Naive thymus-derived CD4-positive, alpha-beta T cell (primary cell): ENCODE data around the gene ZBP1. TPM values are rescaled to one million over a fixed set of nuclear protein-coding genes. Genes with fewer than 3 reads are reported as not detected.
"Not testable (repeated sequence)": the region's sequence is repeated elsewhere in the genome, so short reads cannot be mapped to it uniquely, and the experiment has no call there.

Experiments used
- ATAC-seq: fragments of 150-1000 bp; cut with Tn5 transposase; 2 replicates; pipeline ENCODE4 v1.10.0; 2021; ENCODE audit warnings: mild to moderate bottlenecking, moderate library complexity
- CTCF ChIA-PET: fragments of 350-600 bp; sonication (Branson Sonifier 250); formaldehyde crosslinking; loops from one replicate; lab custom pipeline; 2021; ENCODE audit warnings: antibody characterized with exemption; lab: Charles Lee
- POLR2A ChIA-PET: fragments of 350-600 bp; sonication (Branson Sonifier 250); formaldehyde crosslinking; loops from one replicate; lab custom pipeline; 2021; ENCODE audit warnings: antibody characterized with exemption, inconsistent platforms; lab: Charles Lee
- DNase-seq, 9 donors: peaks; one replicate each; pipeline versions ENCODE4 v3.0.0 to v3.0.0-alpha.2; 2020 to 2022; ENCODE audit warnings: mixed read lengths in 1 of 9
- H3K27ac ChIP-seq: one replicate; pipeline ENCODE4 v1.7.0; 2013; ENCODE audit warnings: mild to moderate bottlenecking, low read depth, low read length, moderate library complexity
- H3K27me3 ChIP-seq, 2 donors: one replicate each; pipeline ENCODE4 v1.7.0; 2013; ENCODE audit warnings: low read length in 2 of 2, mild to moderate bottlenecking in 2 of 2, moderate library complexity in 2 of 2; ENCODE audit not compliant: control insufficient read depth in 2 of 2, insufficient read depth in 2 of 2
- H3K36me3 ChIP-seq, 3 experiments: 1 replicate in 2 of 3; 2 replicates in 1 of 3; pipeline ENCODE4 v1.7.0; 2013; ENCODE audit warnings: low read length in 3 of 3, mild to moderate bottlenecking in 3 of 3, moderate library complexity in 1 of 3; ENCODE audit not compliant: insufficient read depth in 3 of 3, control insufficient read depth in 2 of 3
- H3K4me1 ChIP-seq, 2 donors: one replicate each; pipeline ENCODE4 v1.7.0; 2013; ENCODE audit warnings: low read length in 2 of 2, mild to moderate bottlenecking in 2 of 2, moderate library complexity in 1 of 2; ENCODE audit not compliant: control insufficient read depth in 2 of 2, insufficient read depth in 2 of 2
- H3K4me3 ChIP-seq: 2 replicates; pipeline ENCODE4 v1.7.0; 2013; ENCODE audit warnings: mild to moderate bottlenecking, low read length
- H3K9me3 ChIP-seq, 3 experiments: 1 replicate in 2 of 3; 2 replicates in 1 of 3; pipeline ENCODE4 v1.7.0; 2013; ENCODE audit warnings: low read length in 3 of 3; ENCODE audit not compliant: control insufficient read depth in 2 of 3
- H3K27ac Mint-ChIP-seq, 9 donors: one replicate each; pipeline ENCODE4 v1.8.0; 2020 to 2022; ENCODE audit warnings: mixed read lengths in 9 of 9, mild to moderate bottlenecking in 8 of 9, moderate library complexity in 5 of 9, inconsistent platforms in 2 of 9
- H3K27me3 Mint-ChIP-seq, 5 donors: one replicate each; pipeline ENCODE4 v1.8.0; 2021 to 2022; ENCODE audit warnings: mixed read lengths in 5 of 5, mild to moderate bottlenecking in 1 of 5
- H3K36me3 Mint-ChIP-seq, 5 donors: one replicate each; pipeline ENCODE4 v1.8.0; 2020 to 2022; ENCODE audit warnings: mixed read lengths in 5 of 5, mild to moderate bottlenecking in 3 of 5, inconsistent platforms in 1 of 5
- H3K4me1 Mint-ChIP-seq, 7 donors: one replicate each; pipeline ENCODE4 v1.8.0; 2020 to 2022; ENCODE audit warnings: mixed read lengths in 7 of 7, mild to moderate bottlenecking in 3 of 7, inconsistent platforms in 1 of 7
- H3K4me3 Mint-ChIP-seq, 10 donors: one replicate each; pipeline ENCODE4 v1.8.0; 2020 to 2022; ENCODE audit warnings: mild to moderate bottlenecking in 10 of 10, mixed read lengths in 10 of 10, moderate library complexity in 6 of 10, inconsistent platforms in 2 of 10
- H3K9me3 Mint-ChIP-seq, 11 donors: one replicate each; pipeline ENCODE4 v1.8.0; 2020 to 2022; ENCODE audit warnings: mixed read lengths in 11 of 11, mild to moderate bottlenecking in 4 of 11, inconsistent platforms in 1 of 11, moderate library complexity in 1 of 11
- intact Hi-C, 2 donors: fragments of 100-400 bp; cut with micrococcal nuclease; formaldehyde crosslinking; loops; one replicate each; pipeline ENCODE4 v1.15.1; 2023
- polyA plus RNA-seq, 2 donors: library from polyadenylated mRNA; unstranded; fragments of 300-500 nt; fragmentation: Illumina TruSeq; gene quantifications; one replicate each; pipeline ENCODE4 v1.2.3, GENCODE V29; 2021
- total RNA-seq, 6 experiments: library from RNA in 5 of 6; stranded (reverse) in 5 of 6; gene quantifications; 1 replicate in 5 of 6; 2 replicates in 1 of 6; pipeline ENCODE4 v1.2.3 and lab custom pipeline; 2021 to 2026

ZBP1 gene
- total and polyA plus RNA-seq, 7 experiments from 2014 or later = 5.9 to 27.9 (median 10.4) TPM

DNA sequence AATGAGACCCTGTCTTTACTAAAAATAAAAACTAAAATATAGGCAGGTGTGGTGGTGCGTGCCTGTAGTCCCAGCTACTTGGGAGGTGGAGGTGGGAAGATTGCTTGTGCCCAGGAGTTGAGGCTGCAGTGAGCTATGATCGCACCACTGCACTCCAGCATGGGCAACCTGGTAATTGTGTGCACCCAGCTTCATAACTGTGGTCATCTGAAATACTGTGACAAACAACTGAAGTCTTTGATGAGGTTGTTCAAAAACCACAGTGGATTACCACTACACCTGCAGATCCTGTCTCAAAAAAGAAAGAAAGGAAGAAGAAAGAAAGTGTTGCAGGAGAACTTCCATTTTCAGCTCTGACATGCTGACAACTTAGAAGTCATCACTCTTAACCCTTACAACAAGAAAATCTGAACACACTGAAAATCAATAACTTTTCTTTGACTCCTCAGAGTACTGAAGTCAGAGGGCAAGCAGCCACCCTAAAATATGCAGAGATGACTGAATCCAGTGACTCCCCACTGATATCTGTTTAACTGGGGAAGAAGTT, 13.8 kb upstream of the ZBP1 start:
- peak in 7 of 9 donors; percentile 25 to 68 (median 55) for DNase-seq
- H3K4me1 ChIP-seq = peaks cover 25 to 31% of the 10 kb centered on the region in 2 donors
- Mint-ChIP-seq H3K27ac (peak overlapping the region in 7 of 9 donors; percentile 13 to 70 (median 54)), H3K9me3 (peaks cover 11 to 51% (median 29%) of the 10 kb centered on the region in 11 donors), H3K27me3 (peaks cover 0 to 87% (median 0%) of the 10 kb centered on the region in 5 donors), H3K36me3 (peaks cover 11 to 30% (median 21%) of the 10 kb centered on the region in 5 donors), H3K4me3 (peak overlapping the region; percentile 14 to 76 (median 52)), H3K4me1 (peaks cover 33 to 61% (median 56%) of the 10 kb centered on the region in 7 donors)
- peaks cover 0 to 12% (median 0%) of the 10 kb centered on the region in 3 experiments for H3K9me3 ChIP-seq
- no peaks in the 10 kb centered on the region for H3K36me3 ChIP-seq
- no peak overlapping the region for H3K27ac ChIP-seq
- ChIA-PET POLR2A (interaction anchor here (0.7 to 2.7 kb wide), 4 partner anchors 9 to 20 kb away, joined by 3 to 14 read pairs (median 7); partner anchors contain the start of gene ZBP1), CTCF (interaction anchor here (0.6 to 1.4 kb wide), 3 partner anchors 11 to 672 kb away, joined by 3 to 6 read pairs (median 4); no protein-coding TSS in a partner anchor)
- no peaks in the 10 kb centered on the region for H3K27me3 ChIP-seq
- no peak overlapping the region for H3K4me3 ChIP-seq
- peak; percentile 67 for ATAC-seq
- intact Hi-C loops = loop anchor here (1.0 to 5.0 kb wide), 3 partner anchors 13 to 1408 kb away; partner anchors contain the start of genes PRELID3B (in 1 of the 2) and ZBP1 (in 1 of the 2)

DNA sequence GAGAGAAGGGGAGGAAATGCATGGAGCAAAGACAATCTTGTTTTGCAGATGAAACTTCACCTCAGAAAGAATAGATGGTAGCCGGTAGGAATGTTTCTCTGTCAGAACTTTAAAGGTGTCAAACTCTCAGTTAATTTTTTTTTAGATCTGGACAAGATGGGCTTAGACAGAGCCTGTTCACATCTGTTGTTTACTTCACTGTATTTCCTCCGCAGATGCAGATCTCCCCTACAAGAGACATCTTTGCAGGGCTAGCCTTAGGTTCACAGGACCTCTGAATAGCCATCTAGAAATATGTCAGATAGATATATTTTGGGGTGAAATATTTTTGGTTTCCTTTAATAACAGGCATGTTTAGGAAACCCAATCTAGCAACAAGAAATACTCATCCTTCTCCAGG, 12.1 kb upstream of the ZBP1 start:
- ChIA-PET POLR2A (interaction anchor here (6.2 to 6.8 kb wide), 2 partner anchors 14 to 78 kb away, joined by 36 to 175 read pairs; partner anchors contain the start of genes PMEPA1 and ZBP1), CTCF (interaction anchor here (1.0 kb wide), 1 partner anchor 11 kb away, joined by 3 read pairs; no protein-coding TSS in a partner anchor)
- DNase-seq (no peak), ATAC-seq (no peak)
- H3K4me3 Mint-ChIP-seq = peak overlapping the region in 2 of 10 donors; percentile 8 to 24
- Histone ChIP-seq H3K4me1 (peaks cover 39 to 44% of the 10 kb centered on the region in 2 donors), H3K9me3 (peaks cover 0 to 12% (median 0%) of the 10 kb centered on the region in 3 experiments), H3K27me3 (no peaks in the 10 kb centered on the region), H3K36me3 (no peaks in the 10 kb centered on the region), H3K4me3 (no peak overlapping the region), H3K27ac (no peak overlapping the region)
- H3K4me1 Mint-ChIP-seq = peaks cover 37 to 73% (median 68%) of the 10 kb centered on the region in 7 donors
- H3K9me3 Mint-ChIP-seq = peaks cover 10 to 43% (median 27%) of the 10 kb centered on the region in 11 donors
- H3K36me3 Mint-ChIP-seq = peaks cover 11 to 29% (median 18%) of the 10 kb centered on the region in 5 donors
- H3K27me3 Mint-ChIP-seq = peaks cover 0 to 76% (median 0%) of the 10 kb centered on the region in 5 donors
- intact Hi-C loops = loop anchor here in 1 of 2 donors (5.0 kb wide), 1 partner anchor 1410 kb away; the partner anchor contains the start of gene PRELID3B
- peak overlapping the region in 5 of 9 donors; percentile 8 to 78 (median 55) for H3K27ac Mint-ChIP-seq

- Histone ChIP-seq H3K4me1 (peaks cover 46 to 62% of the 10 kb centered on the region in 2 donors), H3K9me3 (peaks cover 0 to 7% (median 5%) of the 10 kb centered on the region in 3 experiments), H3K4me3 (peak overlapping the region; percentile 50), H3K36me3 (peaks cover 0 to 1% (median 0%) of the 10 kb centered on the region in 3 experiments), H3K27ac (peak overlapping the region; percentile 83), H3K27me3 (no peaks in the 10 kb centered on the region)
- Mint-ChIP-seq H3K36me3 (peaks cover 8 to 32% (median 16%) of the 10 kb centered on the region in 5 donors), H3K27ac (peak overlapping the region; percentile 73 to 100 (median 96)), H3K4me1 (peaks cover 49 to 95% (median 90%) of the 10 kb centered on the region in 7 donors), H3K4me3 (peak overlapping the region; percentile 86 to 99 (median 94)), H3K9me3 (peaks cover 2 to 30% (median 19%) of the 10 kb centered on the region in 11 donors), H3K27me3 (peaks cover 0 to 59% (median 0%) of the 10 kb centered on the region in 5 donors)
- CTCF ChIA-PET = interaction anchor here (0.6 to 4.8 kb wide), 12 partner anchors 8 to 585 kb away, joined by 3 to 38 read pairs (median 4); partner anchors contain the start of gene ZBP1
- POLR2A ChIA-PET = interaction anchor here (0.9 to 6.8 kb wide), 12 partner anchors 12 to 1530 kb away, joined by 3 to 175 read pairs (median 6); partner anchors contain the start of genes PMEPA1, STX16 and ZBP1
- DNase-seq = peak in 7 of 9 donors; percentile 38 to 56 (median 52)
- peak; percentile 73 for ATAC-seq
- intact Hi-C loops = loop anchor here in 1 of 2 donors (1.0 to 5.0 kb wide), 2 partner anchors 88 to 1412 kb away; partner anchors contain the start of gene PRELID3B
These were observed 9.8 kb upstream of the ZBP1 start for GRCh38 chr20:57630061-57630460.

DNA sequence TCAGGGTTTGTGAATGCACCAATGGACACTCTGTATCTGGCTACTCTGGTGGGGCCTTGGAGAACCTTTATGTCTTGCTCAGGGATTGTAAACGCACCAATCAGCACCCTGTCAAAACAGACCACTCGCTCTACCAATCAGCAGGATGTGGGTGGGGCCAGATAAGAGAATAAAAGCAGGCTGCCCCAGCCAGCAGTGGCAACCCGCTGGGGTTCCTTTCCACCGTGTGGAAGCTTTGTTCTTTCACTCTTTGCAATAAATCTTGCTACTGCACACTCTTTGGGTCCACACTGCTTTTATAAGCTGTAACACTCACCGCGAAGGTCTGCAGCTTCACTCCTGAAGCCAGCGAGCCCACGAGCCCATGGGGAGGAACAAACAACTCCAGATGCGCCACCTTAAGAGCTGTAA, 9.3 kb upstream of the ZBP1 start:
- Mint-ChIP-seq H3K4me1 (peaks cover 49 to 94% (median 85%) of the 10 kb centered on the region in 7 donors), H3K27ac (peak overlapping the region; percentile 73 to 100 (median 96)), H3K4me3 (peak overlapping the region; percentile 86 to 99 (median 94)), H3K27me3 (peaks cover 0 to 56% (median 0%) of the 10 kb centered on the region in 5 donors), H3K9me3 (peaks cover 0 to 30% (median 19%) of the 10 kb centered on the region in 11 donors), H3K36me3 (peaks cover 6 to 32% (median 20%) of the 10 kb centered on the region in 5 donors)
- H3K4me1 ChIP-seq = peaks cover 46 to 59% of the 10 kb centered on the region in 2 donors
- ChIA-PET POLR2A (interaction anchor here (0.9 to 6.8 kb wide), 11 partner anchors 10 to 1021 kb away, joined by 3 to 175 read pairs (median 6); partner anchors contain the start of genes PMEPA1, STX16 and ZBP1), CTCF (interaction anchor here (0.6 to 4.8 kb wide), 10 partner anchors 9 to 585 kb away, joined by 3 to 38 read pairs (median 4); partner anchors contain the start of gene ZBP1)
- ATAC-seq, H3K27me3 ChIP-seq, H3K36me3 ChIP-seq: not testable (repeated sequence)
- peaks cover 0 to 11% (median 10%) of the 10 kb centered on the region in 3 experiments for H3K9me3 ChIP-seq
- DNase-seq = peak in 6 of 9 donors; percentile 32 to 52 (median 44)
- H3K4me3 ChIP-seq = peak overlapping the region; percentile 50
- intact Hi-C loops = loop anchor here (1.0 to 10.0 kb wide), 5 partner anchors 25 to 1265 kb away; partner anchors contain the start of genes RAB22A (in 1 of the 2), STX16 (in 1 of the 2) and VAPB (in 1 of the 2)
- H3K27ac ChIP-seq = peak overlapping the region; percentile 83

DNA sequence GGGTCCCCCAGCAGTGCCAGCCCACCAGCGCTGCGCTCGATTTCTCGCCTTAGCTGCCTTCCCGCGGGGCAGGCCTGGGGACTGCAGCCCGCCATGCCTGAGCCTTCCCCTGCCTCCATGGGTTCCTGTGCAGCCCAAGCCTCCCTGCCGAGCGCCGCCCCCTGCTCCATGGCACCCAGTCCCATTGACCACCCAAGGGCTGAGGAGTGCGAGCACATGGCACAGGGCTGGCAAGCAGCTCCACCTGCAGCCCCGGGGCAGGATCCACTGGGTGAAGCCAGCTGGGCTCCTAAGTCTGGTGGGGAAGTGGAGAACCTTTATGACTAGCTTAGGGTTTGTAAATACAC, 8.7 kb upstream of the ZBP1 start:
- peaks cover 44 to 93% (median 84%) of the 10 kb centered on the region in 7 donors for H3K4me1 Mint-ChIP-seq
- peak overlapping the region; percentile 50 for H3K4me3 ChIP-seq
- ChIA-PET POLR2A (interaction anchor here (0.9 to 6.8 kb wide), 10 partner anchors 11 to 1022 kb away, joined by 3 to 175 read pairs (median 13); partner anchors contain the start of genes PMEPA1, STX16 and ZBP1), CTCF (interaction anchor here (1.1 to 4.8 kb wide), 5 partner anchors 9 to 32 kb away, joined by 3 to 38 read pairs (median 10); partner anchors contain the start of gene ZBP1)
- intact Hi-C loops = loop anchor here (1.0 to 10.0 kb wide), 8 partner anchors 10 to 1266 kb away; partner anchors contain the start of genes PMEPA1 (in 1 of the 2), RAB22A (in 1 of the 2), STX16 (in 1 of the 2) and VAPB (in 1 of the 2)
- peaks cover 0 to 53% (median 0%) of the 10 kb centered on the region in 5 donors for H3K27me3 Mint-ChIP-seq
- peak overlapping the region; percentile 22 to 99 (median 94) for H3K4me3 Mint-ChIP-seq
- ATAC-seq, H3K27me3 ChIP-seq, H3K36me3 ChIP-seq, DNase-seq: not testable (repeated sequence)
- peaks cover 46 to 54% of the 10 kb centered on the region in 2 donors for H3K4me1 ChIP-seq
- H3K27ac Mint-ChIP-seq = peak overlapping the region; percentile 77 to 100 (median 96)
- H3K36me3 Mint-ChIP-seq = peaks cover 6 to 36% (median 26%) of the 10 kb centered on the region in 5 donors
- peak overlapping the region; percentile 83 for H3K27ac ChIP-seq
- H3K9me3 ChIP-seq = peaks cover 0 to 11% (median 10%) of the 10 kb centered on the region in 3 experiments
- peaks cover 3 to 24% (median 14%) of the 10 kb centered on the region in 11 donors for H3K9me3 Mint-ChIP-seq
